Keratinocyte (primary cell): ENCODE results near the gene FRY. TPM values are rescaled to one million over a fixed set of nuclear protein-coding genes. Genes with fewer than 3 reads are reported as not detected.

ENCODE experiments used
- DNase-seq: peaks from one replicate; pipeline ENCODE4 v3.0.0-alpha.2; 2011; ENCODE audit warnings: low read depth, missing footprints, low spot score
- FAIRE-seq: peaks from 2 replicates; lab custom pipeline; 2011; peaks lifted over from hg19 to GRCh38; lab: Jason Lieb, UNC
- H2AFZ ChIP-seq: 2 replicates; pipeline ENCODE4 v1.6.0; 2012; ENCODE audit warnings: low read length, control low read depth, inconsistent platforms; ENCODE audit not compliant: control insufficient read depth
- H3K27ac ChIP-seq: 2 replicates; pipeline ENCODE4 v1.5.1; 2011; ENCODE audit warnings: low read length; ENCODE audit not compliant: control insufficient read depth, insufficient read depth
- H3K27me3 ChIP-seq: 3 replicates; pipeline ENCODE4 v1.6.0; 2011; ENCODE audit warnings: low read length; ENCODE audit not compliant: control insufficient read depth, insufficient read depth; ENCODE audit errors: extremely low read depth
- H3K36me3 ChIP-seq, 2 experiments: 2 replicates in 1 of 2; 3 replicates in 1 of 2; pipeline ENCODE4 v1.5.1; 2011; ENCODE audit warnings: low read length in 2 of 2, mild to moderate bottlenecking in 1 of 2; ENCODE audit not compliant: control insufficient read depth in 2 of 2, insufficient read depth in 2 of 2; ENCODE audit errors: extremely low read depth in 1 of 2
- H3K4me1 ChIP-seq: 3 replicates; pipeline ENCODE4 v1.5.1; 2011; ENCODE audit warnings: low read length; ENCODE audit not compliant: control insufficient read depth, insufficient read depth; ENCODE audit errors: extremely low read depth
- H3K4me2 ChIP-seq: 3 replicates; pipeline ENCODE4 v1.6.0; 2011; ENCODE audit warnings: low read depth, low read length; ENCODE audit not compliant: control insufficient read depth, insufficient read depth; ENCODE audit errors: extremely low read depth
- H3K4me3 ChIP-seq, 3 experiments: fragments of 200-600 bp in 1 of 3; sonication (generic) in 1 of 3; 2 replicates in 2 of 3; 3 replicates in 1 of 3; pipeline ENCODE4 v1.5.1; 2011 to 2016; ENCODE audit warnings: low read length in 3 of 3, mild to moderate bottlenecking in 3 of 3, control low read depth in 2 of 3, inconsistent platforms in 1 of 3, low read depth in 1 of 3, mixed read lengths in 1 of 3, mixed run types in 1 of 3, moderate library complexity in 1 of 3; ENCODE audit not compliant: control insufficient read depth in 2 of 3, insufficient read depth in 2 of 3; ENCODE audit errors: extremely low read depth in 1 of 3
- H3K79me2 ChIP-seq: 2 replicates; pipeline ENCODE4 v1.6.0; 2012; ENCODE audit warnings: low read length; ENCODE audit not compliant: control insufficient read depth, insufficient read depth
- H3K9ac ChIP-seq: 3 replicates; pipeline ENCODE4 v1.6.0; 2011; ENCODE audit warnings: low read length; ENCODE audit not compliant: control insufficient read depth, insufficient read depth; ENCODE audit errors: extremely low read depth
- H3K9me1 ChIP-seq: 3 replicates; pipeline ENCODE4 v1.6.0; 2011; ENCODE audit warnings: low read length; ENCODE audit not compliant: control insufficient read depth, insufficient read depth; ENCODE audit errors: extremely low read depth
- H3K9me3 ChIP-seq: 2 replicates; pipeline ENCODE4 v1.5.1; 2012; ENCODE audit warnings: low read depth, low read length; ENCODE audit not compliant: control insufficient read depth
- H4K20me1 ChIP-seq: 3 replicates; pipeline ENCODE4 v1.6.0; 2011; ENCODE audit warnings: low read length; ENCODE audit not compliant: control insufficient read depth, insufficient read depth; ENCODE audit errors: extremely low read depth
- EZH2 ChIP-seq: IDR thresholded peaks from one replicate; pipeline ENCODE4 v1.6.1; 2012; ENCODE audit warnings: inconsistent platforms, mild to moderate bottlenecking, low read length, moderate library complexity
- dilution Hi-C: fragments of 300-500 bp; cut with MboI; formaldehyde crosslinking; loops from one replicate; pipeline ENCODE4 v1.7.0; 2020; ENCODE audit warnings: low sequenced_read_pairs; ENCODE audit not compliant: extremely low pct_ligation_motif_present
- polyA plus RNA-seq, 5 experiments: library from polyadenylated mRNA; depleted of rRNA in 3 of 5; stranded (reverse) in 3 of 5; stranded (forward) in 1 of 5; unstranded in 1 of 5; fragments of >200 nt; gene quantifications; 1 replicate in 1 of 5; 2 replicates in 3 of 5; 3 replicates in 1 of 5; pipeline versions ENCODE4 v1.2.1 to v1.2.3, GENCODE V29; 2011 to 2012; ENCODE audit warnings: missing spikeins in 2 of 5, low read depth in 1 of 5, low replicate concordance in 1 of 5
- TF ChIP-seq, protein P1 (sequence below), 3 experiments: IDR thresholded peaks in 1 of 3; conservative IDR thresholded peaks in 1 of 3; optimal IDR thresholded peaks in 1 of 3; 2 replicates in 2 of 3; 3 replicates in 1 of 3; pipeline versions ENCODE3 to v1.5.1; 2011; ENCODE audit warnings: low read length in 3 of 3, mild to moderate bottlenecking in 3 of 3, moderate library complexity in 2 of 3, control low read depth in 1 of 3, inconsistent platforms in 1 of 3; ENCODE audit not compliant: insufficient read depth in 2 of 3; ENCODE audit errors: extremely low read depth in 1 of 3

FRY gene
- polyA plus RNA-seq, 1 donor (not counting 4 experiments of a cell fraction or from before 2014, with no cell fraction given) = 0.80 TPM

DNA sequence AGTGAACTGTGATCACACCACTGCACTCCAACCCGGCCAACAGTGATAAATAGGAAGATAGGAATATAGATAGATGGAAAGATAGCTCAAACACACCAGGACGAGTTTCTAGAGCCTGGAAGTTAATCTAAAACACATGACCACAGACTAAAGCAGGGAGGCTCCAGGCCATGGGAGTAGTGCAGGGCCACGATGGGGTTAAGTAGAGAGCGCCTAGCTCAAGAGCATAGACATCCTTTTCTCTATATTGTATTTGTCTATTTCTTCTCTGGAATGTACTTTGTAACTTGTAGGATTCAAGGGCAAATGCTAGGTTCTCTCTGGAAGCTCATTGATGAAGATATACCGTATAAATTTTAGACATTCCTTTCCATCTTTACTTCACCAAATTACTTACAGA is 214.0 kb downstream of the FRY start:
- Histone ChIP-seq H3K27ac (no peak overlapping the region), H3K27me3 (no peaks in the 10 kb centered on the region), H3K79me2 (no peaks in the 10 kb centered on the region), H3K4me2 (no peak overlapping the region), H4K20me1 (no peaks in the 10 kb centered on the region), H3K9me1 (no peaks in the 10 kb centered on the region), H3K4me3 (no peak overlapping the region), H2AFZ (no peak overlapping the region), H3K36me3 (no peaks in the 10 kb centered on the region), H3K9ac (no peak overlapping the region), H3K4me1 (no peaks in the 10 kb centered on the region), H3K9me3 (no peaks in the 10 kb centered on the region)
- dilution Hi-C loops = no loop called here
- FAIRE-seq (no peak), DNase-seq (no peak)
- TF ChIP-seq, protein P1, sequence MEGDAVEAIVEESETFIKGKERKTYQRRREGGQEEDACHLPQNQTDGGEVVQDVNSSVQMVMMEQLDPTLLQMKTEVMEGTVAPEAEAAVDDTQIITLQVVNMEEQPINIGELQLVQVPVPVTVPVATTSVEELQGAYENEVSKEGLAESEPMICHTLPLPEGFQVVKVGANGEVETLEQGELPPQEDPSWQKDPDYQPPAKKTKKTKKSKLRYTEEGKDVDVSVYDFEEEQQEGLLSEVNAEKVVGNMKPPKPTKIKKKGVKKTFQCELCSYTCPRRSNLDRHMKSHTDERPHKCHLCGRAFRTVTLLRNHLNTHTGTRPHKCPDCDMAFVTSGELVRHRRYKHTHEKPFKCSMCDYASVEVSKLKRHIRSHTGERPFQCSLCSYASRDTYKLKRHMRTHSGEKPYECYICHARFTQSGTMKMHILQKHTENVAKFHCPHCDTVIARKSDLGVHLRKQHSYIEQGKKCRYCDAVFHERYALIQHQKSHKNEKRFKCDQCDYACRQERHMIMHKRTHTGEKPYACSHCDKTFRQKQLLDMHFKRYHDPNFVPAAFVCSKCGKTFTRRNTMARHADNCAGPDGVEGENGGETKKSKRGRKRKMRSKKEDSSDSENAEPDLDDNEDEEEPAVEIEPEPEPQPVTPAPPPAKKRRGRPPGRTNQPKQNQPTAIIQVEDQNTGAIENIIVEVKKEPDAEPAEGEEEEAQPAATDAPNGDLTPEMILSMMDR (optimal IDR thresholded peaks at IDR 0.05 in 1 of 3, IDR thresholded peaks at IDR 0.05 in 1 of 3, conservative IDR thresholded peaks at IDR 0.05 in 1 of 3; ENCODE audit: extremely low read depth in 1 of 3, insufficient read depth in 2 of 3, low read length in 3 of 3) = no peak
- TF ChIP-seq EZH2 = no peak

DNA sequence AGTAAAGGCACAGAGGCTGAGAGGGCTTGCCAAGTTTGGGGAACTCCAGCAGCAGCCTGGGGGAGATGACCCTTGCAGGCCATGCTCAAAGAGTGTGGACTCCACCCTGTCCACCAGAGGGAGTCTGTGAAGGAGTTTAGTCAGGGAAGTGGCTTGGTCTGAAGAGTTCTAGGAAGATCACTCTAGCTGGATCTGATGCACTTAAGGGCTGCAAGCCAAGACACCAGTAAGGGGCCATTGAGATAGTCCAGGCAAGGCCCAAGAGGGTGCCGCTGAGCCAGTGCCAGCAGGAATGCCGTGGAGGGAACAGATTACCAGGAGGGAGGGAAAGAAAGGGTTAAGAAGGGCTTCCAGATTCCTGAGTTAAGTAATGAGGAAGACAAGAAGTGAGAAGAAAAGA is 214.9 kb downstream of the FRY start:
- FAIRE-seq (peak; percentile 76), DNase-seq (no peak)
- TF ChIP-seq EZH2 = no peak
- TF ChIP-seq, protein P1 (optimal IDR thresholded peaks at IDR 0.05 in 1 of 3, IDR thresholded peaks at IDR 0.05 in 1 of 3, conservative IDR thresholded peaks at IDR 0.05 in 1 of 3; ENCODE audit: extremely low read depth in 1 of 3, insufficient read depth in 2 of 3, low read length in 3 of 3) = peak; percentile 81 to 87 (median 82)
- dilution Hi-C loops = no loop called here
- Histone ChIP-seq H3K9me3 (no peaks in the 10 kb centered on the region), H3K9me1 (no peaks in the 10 kb centered on the region), H3K36me3 (no peaks in the 10 kb centered on the region), H3K27me3 (no peaks in the 10 kb centered on the region), H2AFZ (no peak overlapping the region), H3K4me2 (no peak overlapping the region), H4K20me1 (no peaks in the 10 kb centered on the region), H3K27ac (no peak overlapping the region), H3K4me3 (no peak overlapping the region), H3K79me2 (no peaks in the 10 kb centered on the region), H3K4me1 (no peaks in the 10 kb centered on the region), H3K9ac (no peak overlapping the region)
